H1 (cell line): ENCODE results near the gene GOLGA6L9. TPM values are rescaled to one million over a fixed set of nuclear protein-coding genes. Genes with fewer than 3 reads are reported as not detected.
"Not testable (repeated sequence)": the region's sequence is repeated elsewhere in the genome, so short reads cannot be mapped to it uniquely, and the experiment has no call there.

ENCODE experiments used
- CTCF ChIA-PET: fragments of 300-600 bp; sonication (Branson Sonifier 250); formaldehyde crosslinking; loops from one replicate; lab custom pipeline; 2021; ENCODE audit not compliant: partially characterized antibody; lab: Charles Lee
- POLR2A ChIA-PET: fragments of 300-600 bp; sonication (Branson Sonifier 250); formaldehyde crosslinking; loops from one replicate; lab custom pipeline; 2021; ENCODE audit warnings: inconsistent platforms; ENCODE audit not compliant: partially characterized antibody; lab: Charles Lee
- DNase-seq, 2 experiments: peaks; one replicate each; pipeline versions ENCODE4 v3.0.0 to v3.0.0-alpha.2; 2010 to 2022; ENCODE audit warnings: low spot score in 2 of 2, low read depth in 1 of 2, mixed read lengths in 1 of 2
- FAIRE-seq: peaks from 2 replicates; lab custom pipeline; 2011; peaks lifted over from hg19 to GRCh38; lab: Jason Lieb, UNC
- H2AFZ ChIP-seq: 2 replicates; pipeline ENCODE4 v1.8.1; 2012; ENCODE audit warnings: low read length, inconsistent platforms
- H2AK5ac ChIP-seq: 2 replicates; pipeline ENCODE4 v1.6.1; 2013; ENCODE audit warnings: low read depth, low read length
- H2BK120ac ChIP-seq: replicated peaks from 2 replicates; pipeline ENCODE3; 2013; ENCODE audit warnings: low read depth, low read length, inconsistent platforms
- H2BK12ac ChIP-seq: 2 replicates; pipeline ENCODE4 v1.6.1; 2013; ENCODE audit warnings: low read depth, low read length
- H2BK15ac ChIP-seq: 2 replicates; pipeline ENCODE4 v1.6.1; 2013; ENCODE audit warnings: low read length
- H2BK20ac ChIP-seq: 2 replicates; pipeline ENCODE4 v1.6.1; 2013; ENCODE audit warnings: low read length
- H2BK5ac ChIP-seq: 2 replicates; pipeline ENCODE4 v1.6.1; 2013; ENCODE audit warnings: low read depth, low read length
- H3K14ac ChIP-seq: 2 replicates; pipeline ENCODE4 v1.6.1; 2013; ENCODE audit warnings: inconsistent platforms; ENCODE audit not compliant: insufficient read length
- H3K18ac ChIP-seq: 2 replicates; pipeline ENCODE4 v1.6.1; 2013; ENCODE audit warnings: low read length; ENCODE audit errors: extremely low read depth
- H3K23ac ChIP-seq: 2 replicates; pipeline ENCODE4 v1.6.1; 2013; ENCODE audit warnings: inconsistent platforms; ENCODE audit not compliant: insufficient read length
- H3K23me2 ChIP-seq: 2 replicates; pipeline ENCODE4 v1.6.1; 2013; ENCODE audit warnings: low read depth, low read length
- H3K27ac ChIP-seq: 2 replicates; pipeline ENCODE4 v1.6.1; 2011; ENCODE audit warnings: low read depth, low read length, inconsistent platforms
- H3K27me3 ChIP-seq, 4 experiments: replicated peaks in 1 of 4; 1 replicate in 1 of 4; 2 replicates in 3 of 4; pipeline versions ENCODE4 v1.6.1 to v1.8.1; 2011 to 2013; ENCODE audit warnings: low read length in 3 of 4, mild to moderate bottlenecking in 3 of 4, inconsistent platforms in 2 of 4, mixed read lengths in 2 of 4, moderate library complexity in 1 of 4; ENCODE audit not compliant: control insufficient read depth in 3 of 4, insufficient read depth in 3 of 4; ENCODE audit errors: extremely low read depth in 1 of 4
- H3K36me3 ChIP-seq, 4 experiments: 2 replicates each; pipeline versions ENCODE4 v1.6.1 to v1.8.1; 2011 to 2013; ENCODE audit warnings: mild to moderate bottlenecking in 4 of 4, low read length in 3 of 4, moderate library complexity in 2 of 4, control low read depth in 1 of 4, inconsistent platforms in 1 of 4; ENCODE audit not compliant: insufficient read depth in 4 of 4, control insufficient read depth in 2 of 4
- H3K4ac ChIP-seq: replicated peaks from 2 replicates; pipeline ENCODE3; 2013; ENCODE audit warnings: low read length, low read depth, mixed read lengths, inconsistent platforms; ENCODE audit not compliant: insufficient read length
- H3K4me1 ChIP-seq, 4 experiments: replicated peaks in 1 of 4; 1 replicate in 1 of 4; 2 replicates in 3 of 4; pipeline versions ENCODE4 v1.6.1 to v1.8.1; 2011 to 2013; ENCODE audit warnings: low read length in 3 of 4, inconsistent platforms in 2 of 4, mixed read lengths in 1 of 4; ENCODE audit not compliant: insufficient read depth in 4 of 4, control insufficient read depth in 3 of 4
- H3K4me2 ChIP-seq, 2 experiments: 2 replicates each; pipeline versions ENCODE4 v1.6.1 to v1.8.1; 2011 to 2013; ENCODE audit warnings: low read depth in 2 of 2, low read length in 2 of 2, control low read depth in 1 of 2, inconsistent platforms in 1 of 2, mild to moderate bottlenecking in 1 of 2; ENCODE audit not compliant: insufficient read depth in 1 of 2
- H3K4me3 ChIP-seq, 4 experiments: fragments of 200-600, 300-600 bp in 1 of 4; sonication (generic), shearing (Covaris generic), sonication (Bioruptor Twin) in 1 of 4; 2 replicates each; pipeline versions ENCODE4 v1.5.1 to v1.8.1; 2011 to 2016; ENCODE audit warnings: low read length in 4 of 4, low read depth in 3 of 4, control low read depth in 2 of 4, inconsistent platforms in 2 of 4, mild to moderate bottlenecking in 2 of 4, mixed read lengths in 1 of 4, moderate library complexity in 1 of 4; ENCODE audit not compliant: insufficient read depth in 2 of 4; ENCODE audit errors: extremely low read depth in 1 of 4
- H3K56ac ChIP-seq: replicated peaks from 2 replicates; pipeline ENCODE3; 2013; ENCODE audit warnings: low read depth, mild to moderate bottlenecking, mixed read lengths, low read length, inconsistent platforms; ENCODE audit not compliant: insufficient read length
- H3K79me1 ChIP-seq: 2 replicates; pipeline ENCODE4 v1.6.1; 2013; ENCODE audit warnings: low read depth, low read length, control low read depth
- H3K79me2 ChIP-seq, 2 experiments: 2 replicates each; pipeline versions ENCODE4 v1.6.1 to v1.8.1; 2012 to 2013; ENCODE audit warnings: low read length in 2 of 2, mild to moderate bottlenecking in 2 of 2, inconsistent platforms in 1 of 2; ENCODE audit not compliant: insufficient read depth in 2 of 2, control insufficient read depth in 1 of 2
- H3K9ac ChIP-seq, 4 experiments: replicated peaks in 1 of 4; 1 replicate in 1 of 4; 2 replicates in 3 of 4; pipeline versions ENCODE4 v1.6.1 to v1.8.1; 2011 to 2013; ENCODE audit warnings: low read depth in 3 of 4, low read length in 3 of 4, control low read depth in 2 of 4, mild to moderate bottlenecking in 2 of 4, moderate library complexity in 2 of 4, inconsistent platforms in 1 of 4; ENCODE audit errors: extremely low read depth in 1 of 4
- H3K9me3 ChIP-seq, 2 experiments: 2 replicates each; pipeline versions ENCODE4 v1.6.1 to v1.8.1; 2012 to 2013; ENCODE audit warnings: mild to moderate bottlenecking in 2 of 2, moderate library complexity in 2 of 2, control low read depth in 1 of 2, inconsistent platforms in 1 of 2, low read depth in 1 of 2, low read length in 1 of 2, mixed read lengths in 1 of 2; ENCODE audit not compliant: insufficient read depth in 2 of 2
- H4K20me1 ChIP-seq, 2 experiments: replicated peaks in 1 of 2; 2 replicates each; pipeline versions ENCODE3 to v1.8.1; 2011 to 2013; ENCODE audit warnings: inconsistent platforms in 2 of 2, low read length in 2 of 2, mild to moderate bottlenecking in 1 of 2; ENCODE audit not compliant: insufficient read depth in 2 of 2, control insufficient read depth in 1 of 2
- H4K5ac ChIP-seq: 2 replicates; pipeline ENCODE4 v1.6.1; 2013; ENCODE audit warnings: low read length, low read depth, mixed read lengths, inconsistent platforms; ENCODE audit not compliant: insufficient read length
- H4K8ac ChIP-seq: 2 replicates; pipeline ENCODE4 v1.8.0; 2013; ENCODE audit warnings: mild to moderate bottlenecking, moderate library complexity, low read length, inconsistent platforms; ENCODE audit not compliant: insufficient read depth; ENCODE audit errors: extremely low read depth
- H4K91ac ChIP-seq: replicated peaks from 2 replicates; pipeline ENCODE3; 2013; ENCODE audit warnings: low read length, mixed read lengths, inconsistent platforms; ENCODE audit not compliant: insufficient read length
- WGBS, 2 experiments: shearing (Covaris generic) in 1 of 2; methylation state at CpG; one replicate each; pipeline versions ENCODE4 v1.1.6 to v1.1.7; 2013 to 2015; ENCODE audit warnings: low lambda C conversion rate in 2 of 2, mixed read lengths in 2 of 2, inconsistent platforms in 1 of 2, low coverage in 1 of 2, missing lambda C conversion rate in 1 of 2; ENCODE audit not compliant: insufficient replicate concordance in 2 of 2, insufficient coverage in 1 of 2, insufficient read length in 1 of 2; ENCODE audit errors: extremely low coverage in 1 of 2, missing lambda C conversion rate in 1 of 2; 5-methylcytosine and 5-hydroxymethylcytosine counted together
- polyA plus RNA-seq, 7 experiments: library from polyadenylated mRNA; depleted of rRNA in 3 of 7; stranded (reverse) in 5 of 7; unstranded in 2 of 7; fragments of >200 nt in 5 of 7; fragments of 200-250 nt in 2 of 7; gene quantifications; 1 replicate in 5 of 7; 2 replicates in 1 of 7; 4 replicates in 1 of 7; pipeline versions ENCODE4 v1.2.1 to v1.2.3, GENCODE V29; 2011 to 2013; ENCODE audit warnings: missing spikeins in 2 of 7, mixed read lengths in 2 of 7
- total RNA-seq: library from RNA; stranded (reverse); fragmentation: NEBNext Ultra II Directional; extraction: Animal tissue kit (Norgen Biotek cat#: 25700); gene quantifications from 2 replicates; pipeline ENCODE4 v1.2.1, GENCODE V29; 2021

Gene GOLGA6L9
- total and polyA plus RNA-seq, 2 of the 8 experiments (the other 6 are each of a cell fraction or from before 2014, with no cell fraction given) = 3.1 to 5.5 TPM

- CTCF ChIA-PET = interaction anchor here (0.6 kb wide), 1 partner anchor 378 kb away, joined by 3 read pairs; no protein-coding TSS in a partner anchor
- H3K4me2 ChIP-seq, H3K9me3 ChIP-seq, POLR2A ChIA-PET, H3K36me3 ChIP-seq, H2BK15ac ChIP-seq, H4K8ac ChIP-seq, H3K9ac ChIP-seq, H3K79me1 ChIP-seq, H2BK12ac ChIP-seq, H3K4ac ChIP-seq, H3K27ac ChIP-seq, H2BK20ac ChIP-seq, H3K79me2 ChIP-seq, H3K23ac ChIP-seq, H2AFZ ChIP-seq, H3K56ac ChIP-seq, H3K4me1 ChIP-seq, H3K18ac ChIP-seq, H4K20me1 ChIP-seq, FAIRE-seq, H2BK120ac ChIP-seq, H4K5ac ChIP-seq, H3K27me3 ChIP-seq, H3K14ac ChIP-seq, DNase-seq, H3K23me2 ChIP-seq, H2AK5ac ChIP-seq, H4K91ac ChIP-seq, H2BK5ac ChIP-seq, H3K4me3 ChIP-seq: not testable (repeated sequence)
- WGBS, 2 experiments = 84% methylated on average over 2 of the region's 2 CpGs; no CpG with 5 or more reads in 1 of the 2 experiments
These were observed 23.4 kb upstream of the GOLGA6L9 start for GRCh38 chr15:82406211-82406610.

GRCh38 chr15:82410306-82410705, 19.3 kb upstream of the GOLGA6L9 start:
- H3K9ac ChIP-seq, H3K4me2 ChIP-seq, H2BK15ac ChIP-seq, H3K79me1 ChIP-seq, H3K36me3 ChIP-seq, H2BK120ac ChIP-seq, H3K4ac ChIP-seq, H3K23ac ChIP-seq, H3K14ac ChIP-seq, H3K79me2 ChIP-seq, H3K56ac ChIP-seq, H2BK5ac ChIP-seq, H4K20me1 ChIP-seq, H3K27ac ChIP-seq, H2BK12ac ChIP-seq, H3K9me3 ChIP-seq, H4K8ac ChIP-seq, H2BK20ac ChIP-seq, H3K27me3 ChIP-seq, DNase-seq, H3K23me2 ChIP-seq, H2AFZ ChIP-seq, H3K4me3 ChIP-seq, H3K4me1 ChIP-seq, H2AK5ac ChIP-seq, FAIRE-seq, H4K5ac ChIP-seq, H4K91ac ChIP-seq, H3K18ac ChIP-seq, CTCF ChIA-PET, POLR2A ChIA-PET: not testable (repeated sequence)
- 88% methylated on average over 4 of the region's 4 CpGs; no CpG with 5 or more reads in 1 of the 2 experiments for WGBS, 2 experiments
